ENCODE data around the gene DDX23.

DNA sequence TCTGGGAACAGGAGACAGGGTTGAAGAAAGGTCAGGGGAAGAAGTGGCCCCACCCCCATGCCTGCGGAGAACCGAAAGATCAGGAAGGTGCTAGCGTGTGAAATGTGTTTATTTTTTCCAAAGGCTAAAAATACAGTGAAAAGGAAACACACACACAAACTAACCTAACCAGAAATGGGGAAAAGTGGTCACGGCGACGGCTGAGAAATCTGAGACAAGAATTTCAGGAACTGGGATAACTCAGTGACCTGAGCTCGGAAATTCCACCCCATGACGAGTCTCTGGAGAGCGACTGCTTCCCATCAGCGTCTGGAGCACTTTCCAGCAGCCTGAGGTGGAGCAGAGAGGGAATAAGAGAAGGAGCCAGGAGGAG lies 30.3 kb upstream of the DDX23 start:
- TF ChIP-seq, protein P1, sequence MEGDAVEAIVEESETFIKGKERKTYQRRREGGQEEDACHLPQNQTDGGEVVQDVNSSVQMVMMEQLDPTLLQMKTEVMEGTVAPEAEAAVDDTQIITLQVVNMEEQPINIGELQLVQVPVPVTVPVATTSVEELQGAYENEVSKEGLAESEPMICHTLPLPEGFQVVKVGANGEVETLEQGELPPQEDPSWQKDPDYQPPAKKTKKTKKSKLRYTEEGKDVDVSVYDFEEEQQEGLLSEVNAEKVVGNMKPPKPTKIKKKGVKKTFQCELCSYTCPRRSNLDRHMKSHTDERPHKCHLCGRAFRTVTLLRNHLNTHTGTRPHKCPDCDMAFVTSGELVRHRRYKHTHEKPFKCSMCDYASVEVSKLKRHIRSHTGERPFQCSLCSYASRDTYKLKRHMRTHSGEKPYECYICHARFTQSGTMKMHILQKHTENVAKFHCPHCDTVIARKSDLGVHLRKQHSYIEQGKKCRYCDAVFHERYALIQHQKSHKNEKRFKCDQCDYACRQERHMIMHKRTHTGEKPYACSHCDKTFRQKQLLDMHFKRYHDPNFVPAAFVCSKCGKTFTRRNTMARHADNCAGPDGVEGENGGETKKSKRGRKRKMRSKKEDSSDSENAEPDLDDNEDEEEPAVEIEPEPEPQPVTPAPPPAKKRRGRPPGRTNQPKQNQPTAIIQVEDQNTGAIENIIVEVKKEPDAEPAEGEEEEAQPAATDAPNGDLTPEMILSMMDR (conservative IDR thresholded peaks at IDR 0.05; ENCODE audit: low read depth, low read length) = no peak
- TF ChIP-seq EZH2 (IDR thresholded peaks at IDR 0.05; ENCODE audit: low read length, unreplicated experiment) (no peak), EZH2phosphoT487 (IDR thresholded peaks at IDR 0.05; ENCODE audit: borderline replicate concordance, low read length) (no peak)
